SK-N-SH (cell line): ENCODE results near the gene SMU1. TPM values are rescaled to one million over a fixed set of nuclear protein-coding genes. Genes with fewer than 3 reads are reported as not detected.

Experiments used
- CTCF ChIA-PET: fragments of 300-600, 350-600 bp; formaldehyde crosslinking; extraction: SDS; loops from one replicate; lab custom pipeline; 2021; lab: Yijun Ruan, JAX
- POLR2A ChIA-PET: fragments of 350-600 bp; sonication (Branson Sonifier 250); formaldehyde crosslinking; extraction: SDS; loops from one replicate; lab custom pipeline; 2020; ENCODE audit warnings: antibody characterized with exemption, inconsistent platforms; lab: Yijun Ruan, JAX
- DNase-seq: peaks from one replicate; pipeline ENCODE4 v3.0.0; 2012
- H2AFZ ChIP-seq: fragments of 200-600 bp; sonication (generic); 2 replicates; pipeline ENCODE4 v1.8.1; 2016; ENCODE audit warnings: antibody characterized with exemption, mild to moderate bottlenecking, low read depth
- H3F3A ChIP-seq: fragments of 200-600 bp; sonication (generic); replicated peaks from 2 replicates; pipeline ENCODE3; 2016; ENCODE audit warnings: antibody characterized with exemption, mild to moderate bottlenecking; ENCODE audit not compliant: insufficient read depth
- H3K27ac ChIP-seq, 2 experiments: fragments of 200-500 bp in 1 of 2; fragments of 200-600 bp in 1 of 2; sonication (Bioruptor generic) in 1 of 2; sonication (generic), shearing (Covaris generic) in 1 of 2; 2 replicates each; pipeline versions ENCODE4 v1.5.1 to v1.6.1; 2014 to 2016; ENCODE audit warnings: low read depth in 2 of 2, inconsistent platforms in 1 of 2, low read length in 1 of 2, mild to moderate bottlenecking in 1 of 2, mixed read lengths in 1 of 2
- H3K27me3 ChIP-seq: fragments of 200-600 bp; sonication (generic), shearing (Covaris generic); 2 replicates; pipeline ENCODE4 v1.6.1; 2016; ENCODE audit warnings: mixed run types; ENCODE audit not compliant: insufficient read depth
- H3K36me3 ChIP-seq, 2 experiments: fragments of 200-500 bp in 1 of 2; fragments of 200-600 bp in 1 of 2; sonication (Bioruptor generic) in 1 of 2; sonication (generic) in 1 of 2; replicated peaks in 1 of 2; 2 replicates each; pipeline versions ENCODE3 to v1.5.1; 2014 to 2016; ENCODE audit warnings: low read length in 1 of 2, mild to moderate bottlenecking in 1 of 2; ENCODE audit not compliant: insufficient read depth in 2 of 2, control insufficient read depth in 1 of 2
- H3K4me1 ChIP-seq, 2 experiments: fragments of 200-500 bp in 1 of 2; fragments of 200-600 bp in 1 of 2; sonication (Bioruptor generic) in 1 of 2; sonication (generic), shearing (Covaris generic) in 1 of 2; 2 replicates each; pipeline versions ENCODE4 v1.5.1 to v1.6.1; 2014 to 2016; ENCODE audit warnings: low read depth in 1 of 2, low read length in 1 of 2, mixed run types in 1 of 2; ENCODE audit not compliant: insufficient read depth in 2 of 2, control insufficient read depth in 1 of 2
- H3K4me2 ChIP-seq: fragments of 200-600 bp; sonication (generic), shearing (Covaris generic); 2 replicates; pipeline ENCODE4 v1.6.1; 2017; ENCODE audit warnings: mixed run types
- H3K4me3 ChIP-seq, 2 experiments: fragments of 200-500 bp in 1 of 2; fragments of 200-600 bp in 1 of 2; sonication (Bioruptor generic) in 1 of 2; sonication (generic), shearing (Covaris generic) in 1 of 2; 2 replicates each; pipeline versions ENCODE4 v1.5.1 to v1.8.1; 2014 to 2016; ENCODE audit warnings: low read depth in 2 of 2, inconsistent platforms in 1 of 2, low read length in 1 of 2, mild to moderate bottlenecking in 1 of 2, mixed read lengths in 1 of 2, moderate library complexity in 1 of 2
- H3K79me2 ChIP-seq: fragments of 200-600 bp; sonication (generic); 2 replicates; pipeline ENCODE4 v1.8.1; 2017; ENCODE audit warnings: mild to moderate bottlenecking; ENCODE audit not compliant: insufficient read depth
- H3K9ac ChIP-seq: fragments of 200-600 bp; sonication (generic); 2 replicates; pipeline ENCODE4 v1.6.1; 2017; ENCODE audit warnings: mixed run types
- H3K9me2 ChIP-seq: fragments of 200-600 bp; sonication (generic); 2 replicates; pipeline ENCODE4 v1.6.1; 2017; ENCODE audit warnings: mixed run types
- H3K9me3 ChIP-seq: fragments of 200-600 bp; sonication (generic); 2 replicates; pipeline ENCODE4 v1.6.1; 2017; ENCODE audit warnings: mixed run types, mild to moderate bottlenecking, moderate library complexity
- H4K20me1 ChIP-seq: fragments of 200-600 bp; sonication (generic); 2 replicates; pipeline ENCODE4 v1.6.1; 2017; ENCODE audit warnings: mild to moderate bottlenecking, mixed run types; ENCODE audit not compliant: insufficient read depth
- CHD2 ChIP-seq: fragments of 150-350 bp; IDR thresholded peaks from 2 replicates; pipeline ENCODE4 v1.6.1; 2018; ENCODE audit warnings: low read length; ENCODE audit not compliant: partially characterized antibody
- ELF1 ChIP-seq: IDR thresholded peaks from 2 replicates; pipeline ENCODE4 v1.4.0; 2012
- FOXM1 ChIP-seq: IDR thresholded peaks from 2 replicates; pipeline ENCODE4 v1.4.0; 2012; ENCODE audit warnings: low read depth, mild to moderate bottlenecking
- IRF3 ChIP-seq: fragments of 150-350 bp; IDR thresholded peaks from 2 replicates; pipeline ENCODE4 v1.6.1; 2016; ENCODE audit warnings: mild to moderate bottlenecking, low read depth, low read length
- MEF2A ChIP-seq: IDR thresholded peaks from 2 replicates; pipeline ENCODE4 v1.4.0; 2012; ENCODE audit warnings: low read depth, borderline replicate concordance
- MXI1 ChIP-seq: IDR thresholded peaks from 2 replicates; pipeline ENCODE4 v1.6.1; 2012; ENCODE audit warnings: mild to moderate bottlenecking, low read depth, low read length, improper control_type of control experiment
- NFIC ChIP-seq: IDR thresholded peaks from 2 replicates; pipeline ENCODE4 v1.4.0; 2012; ENCODE audit warnings: borderline replicate concordance
- NRF1 ChIP-seq: IDR thresholded peaks from 2 replicates; pipeline ENCODE4 v1.6.1; 2012; ENCODE audit warnings: low read depth, mild to moderate bottlenecking, low read length
- POLR2AphosphoS5 ChIP-seq: IDR thresholded peaks from 2 replicates; pipeline ENCODE4 v1.6.1; 2012; ENCODE audit warnings: low read depth, low read length
- RAD21 ChIP-seq: IDR thresholded peaks from 2 replicates; pipeline ENCODE4 v1.6.1; 2012; ENCODE audit warnings: mild to moderate bottlenecking, low read length
- REST ChIP-seq: IDR thresholded peaks from 2 replicates; pipeline ENCODE4 v1.6.1; 2012; ENCODE audit warnings: mild to moderate bottlenecking, low read depth, low read length, moderate library complexity
- RFX5 ChIP-seq: IDR thresholded peaks from 2 replicates; pipeline ENCODE4 v1.6.1; 2012; ENCODE audit warnings: mild to moderate bottlenecking, improper control_type of control experiment, low read length
- SIN3A ChIP-seq: IDR thresholded peaks from 2 replicates; pipeline ENCODE4 v1.6.1; 2012; ENCODE audit warnings: low read depth, mild to moderate bottlenecking, low read length, moderate library complexity, borderline replicate concordance
- SMC3 ChIP-seq: IDR thresholded peaks from 2 replicates; pipeline ENCODE4 v1.6.1; 2012; ENCODE audit warnings: low read depth, low read length, improper control_type of control experiment
- TAF1 ChIP-seq: IDR thresholded peaks from 2 replicates; pipeline ENCODE4 v1.6.1; 2012; ENCODE audit warnings: low read depth, mild to moderate bottlenecking, low read length, moderate library complexity, borderline replicate concordance
- TEAD4 ChIP-seq: IDR thresholded peaks from 2 replicates; pipeline ENCODE4 v1.4.0; 2012; ENCODE audit warnings: mild to moderate bottlenecking, borderline replicate concordance; ENCODE audit not compliant: insufficient read depth
- USF2 ChIP-seq: fragments of 150-350 bp; IDR thresholded peaks from 2 replicates; pipeline ENCODE4 v1.6.1; 2017; ENCODE audit warnings: antibody characterized with exemption, low read length, low read depth, borderline replicate concordance
- WGBS: methylation state at CpG from one replicate; pipeline ENCODE4 v1.1.6; 2017; ENCODE audit warnings: low lambda C conversion rate; 5-methylcytosine and 5-hydroxymethylcytosine counted together
- polyA plus RNA-seq, 3 experiments: library from polyadenylated mRNA; depleted of rRNA; stranded (reverse); fragments of >200 nt; gene quantifications; 2 replicates each; pipeline ENCODE4 v1.2.3, GENCODE V29; 2012
- TF ChIP-seq, protein P1 (sequence below): IDR thresholded peaks from 2 replicates; pipeline ENCODE4 v1.4.0; 2012; ENCODE audit warnings: low read depth, borderline replicate concordance
- TF ChIP-seq, protein P2 (sequence below): IDR thresholded peaks from 2 replicates; pipeline ENCODE4 v1.4.0; 2012; ENCODE audit warnings: low read depth, borderline replicate concordance
- TF ChIP-seq, protein P3 (sequence below): fragments of 200-600 bp; sonication (generic); IDR thresholded peaks from 2 replicates; pipeline ENCODE4 v1.6.1; 2017; ENCODE audit warnings: antibody characterized with exemption, mild to moderate bottlenecking, moderate library complexity

The SMU1 gene
- polyA plus RNA-seq, 1 of the 3 experiments (the other 2 are of a cell fraction): 9.8 TPM

- no peak for TF ChIP-seq REST
- no peak for TF ChIP-seq MXI1
- no peak for TF ChIP-seq FOXM1
- TF ChIP-seq MEF2A: no peak
- no peak for TF ChIP-seq ELF1
- no peak for TF ChIP-seq CHD2
These were observed 59.0 kb downstream of the SMU1 start (continued) for GRCh38 chr9:33017283-33018041.

DNA sequence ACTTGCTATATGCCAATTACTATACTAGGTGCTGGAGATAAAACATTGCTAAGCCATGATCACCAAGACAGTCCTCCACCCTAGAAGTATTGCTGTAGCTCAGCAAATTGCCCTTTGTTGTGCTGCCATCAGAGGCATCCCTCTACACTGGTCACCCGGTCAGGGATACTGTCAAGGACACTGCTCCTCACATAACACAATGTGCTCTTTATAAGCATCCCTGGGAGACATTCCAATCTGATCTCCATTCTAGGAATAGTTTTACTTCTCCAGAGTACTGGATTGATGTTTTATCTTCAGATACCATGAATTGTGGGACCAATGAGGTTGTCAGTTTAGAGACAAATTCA, 61.8 kb downstream of the SMU1 start:
- H3K4me3 ChIP-seq: no peak overlapping the region
- CTCF ChIA-PET: interaction anchor here (1.2 kb wide), 1 partner anchor 433 kb away, joined by 4 read pairs; no protein-coding TSS in a partner anchor
- WGBS: 83% methylated on average over 1 of the region's 1 CpG
- no peaks in the 10 kb centered on the region for H3K9me2 ChIP-seq
- no peak overlapping the region for H3K9ac ChIP-seq
- no peak overlapping the region for H2AFZ ChIP-seq
- H3K79me2 ChIP-seq: no peaks in the 10 kb centered on the region
- POLR2A ChIA-PET: interaction anchor here (3.2 kb wide), 1 partner anchor 11 kb away, joined by 11 read pairs; the partner anchor contains the start of gene DNAJA1
- H3K36me3 ChIP-seq: no peaks in the 10 kb centered on the region
- no peaks in the 10 kb centered on the region for H4K20me1 ChIP-seq
- no peaks in the 10 kb centered on the region for H3K27me3 ChIP-seq
- H3K9me3 ChIP-seq: no peaks in the 10 kb centered on the region
- H3K27ac ChIP-seq: no peak overlapping the region
- H3K4me2 ChIP-seq: no peak overlapping the region
- no peaks in the 10 kb centered on the region for H3K4me1 ChIP-seq
- DNase-seq: no peak
- peaks cover 4% of the 10 kb centered on the region for H3F3A ChIP-seq
- TF ChIP-seq RFX5 (no peak), ELF1 (no peak), CHD2 (no peak), POLR2AphosphoS5 (no peak), SMC3 (no peak), IRF3 (no peak), USF2 (no peak), SIN3A (no peak), MXI1 (no peak), TEAD4 (no peak), NFIC (no peak), TAF1 (no peak), RAD21 (no peak), NRF1 (no peak), FOXM1 (no peak)
- TF ChIP-seq, protein P1, sequence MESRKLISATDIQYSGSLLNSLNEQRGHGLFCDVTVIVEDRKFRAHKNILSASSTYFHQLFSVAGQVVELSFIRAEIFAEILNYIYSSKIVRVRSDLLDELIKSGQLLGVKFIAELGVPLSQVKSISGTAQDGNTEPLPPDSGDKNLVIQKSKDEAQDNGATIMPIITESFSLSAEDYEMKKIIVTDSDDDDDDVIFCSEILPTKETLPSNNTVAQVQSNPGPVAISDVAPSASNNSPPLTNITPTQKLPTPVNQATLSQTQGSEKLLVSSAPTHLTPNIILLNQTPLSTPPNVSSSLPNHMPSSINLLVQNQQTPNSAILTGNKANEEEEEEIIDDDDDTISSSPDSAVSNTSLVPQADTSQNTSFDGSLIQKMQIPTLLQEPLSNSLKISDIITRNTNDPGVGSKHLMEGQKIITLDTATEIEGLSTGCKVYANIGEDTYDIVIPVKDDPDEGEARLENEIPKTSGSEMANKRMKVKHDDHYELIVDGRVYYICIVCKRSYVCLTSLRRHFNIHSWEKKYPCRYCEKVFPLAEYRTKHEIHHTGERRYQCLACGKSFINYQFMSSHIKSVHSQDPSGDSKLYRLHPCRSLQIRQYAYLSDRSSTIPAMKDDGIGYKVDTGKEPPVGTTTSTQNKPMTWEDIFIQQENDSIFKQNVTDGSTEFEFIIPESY: no peak
- TF ChIP-seq, protein P2, sequence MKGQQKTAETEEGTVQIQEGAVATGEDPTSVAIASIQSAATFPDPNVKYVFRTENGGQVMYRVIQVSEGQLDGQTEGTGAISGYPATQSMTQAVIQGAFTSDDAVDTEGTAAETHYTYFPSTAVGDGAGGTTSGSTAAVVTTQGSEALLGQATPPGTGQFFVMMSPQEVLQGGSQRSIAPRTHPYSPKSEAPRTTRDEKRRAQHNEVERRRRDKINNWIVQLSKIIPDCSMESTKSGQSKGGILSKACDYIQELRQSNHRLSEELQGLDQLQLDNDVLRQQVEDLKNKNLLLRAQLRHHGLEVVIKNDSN: no peak
- TF ChIP-seq, protein P3, sequence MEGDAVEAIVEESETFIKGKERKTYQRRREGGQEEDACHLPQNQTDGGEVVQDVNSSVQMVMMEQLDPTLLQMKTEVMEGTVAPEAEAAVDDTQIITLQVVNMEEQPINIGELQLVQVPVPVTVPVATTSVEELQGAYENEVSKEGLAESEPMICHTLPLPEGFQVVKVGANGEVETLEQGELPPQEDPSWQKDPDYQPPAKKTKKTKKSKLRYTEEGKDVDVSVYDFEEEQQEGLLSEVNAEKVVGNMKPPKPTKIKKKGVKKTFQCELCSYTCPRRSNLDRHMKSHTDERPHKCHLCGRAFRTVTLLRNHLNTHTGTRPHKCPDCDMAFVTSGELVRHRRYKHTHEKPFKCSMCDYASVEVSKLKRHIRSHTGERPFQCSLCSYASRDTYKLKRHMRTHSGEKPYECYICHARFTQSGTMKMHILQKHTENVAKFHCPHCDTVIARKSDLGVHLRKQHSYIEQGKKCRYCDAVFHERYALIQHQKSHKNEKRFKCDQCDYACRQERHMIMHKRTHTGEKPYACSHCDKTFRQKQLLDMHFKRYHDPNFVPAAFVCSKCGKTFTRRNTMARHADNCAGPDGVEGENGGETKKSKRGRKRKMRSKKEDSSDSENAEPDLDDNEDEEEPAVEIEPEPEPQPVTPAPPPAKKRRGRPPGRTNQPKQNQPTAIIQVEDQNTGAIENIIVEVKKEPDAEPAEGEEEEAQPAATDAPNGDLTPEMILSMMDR: no peak
